Calu3 (cell line): ENCODE data around the gene KRTAP5-3. TPM values are rescaled to one million over a fixed set of nuclear protein-coding genes. Genes with fewer than 3 reads are reported as not detected.
"Not testable (repeated sequence)": the region's sequence is repeated elsewhere in the genome, so short reads cannot be mapped to it uniquely, and the experiment has no call there.

Experiments used
- BruUV-seq: library from RNA; stranded (reverse); fragments of 400-500 nt; replicated peaks from 2 replicates; lab custom pipeline; 2021; lab: Mats Ljungman, UMichigan
- CTCF ChIA-PET: fragments of 300-600 bp; sonication (Branson Sonifier 250); formaldehyde crosslinking; loops from one replicate; lab custom pipeline; 2022; ENCODE audit warnings: antibody characterized with exemption; lab: Charles Lee
- DNase-seq: peaks from one replicate; pipeline ENCODE4 v3.0.0; 2022
- H3K27ac Mint-ChIP-seq: one replicate; pipeline ENCODE4 v1.8.0; 2022; ENCODE audit warnings: mixed read lengths; ENCODE audit not compliant: unreplicated experiment
- H3K27me3 Mint-ChIP-seq: one replicate; pipeline ENCODE4 v1.8.0; 2022; ENCODE audit warnings: mixed read lengths; ENCODE audit not compliant: unreplicated experiment
- H3K36me3 Mint-ChIP-seq: one replicate; pipeline ENCODE4 v1.8.0; 2022; ENCODE audit warnings: mild to moderate bottlenecking, moderate library complexity, mixed read lengths; ENCODE audit not compliant: insufficient read depth, unreplicated experiment
- H3K4me1 Mint-ChIP-seq: one replicate; pipeline ENCODE4 v1.8.0; 2022; ENCODE audit warnings: mild to moderate bottlenecking, low read depth, mixed read lengths; ENCODE audit not compliant: unreplicated experiment
- H3K4me3 Mint-ChIP-seq: one replicate; pipeline ENCODE4 v1.8.0; 2022; ENCODE audit warnings: mild to moderate bottlenecking, low read depth, moderate library complexity, mixed read lengths; ENCODE audit not compliant: unreplicated experiment
- H3K9me3 Mint-ChIP-seq: one replicate; pipeline ENCODE4 v1.8.0; 2022; ENCODE audit warnings: low read depth, mixed read lengths; ENCODE audit not compliant: unreplicated experiment
- CTCF ChIP-seq: fragments of 200-600 bp; IDR thresholded peaks from one replicate; pipeline ENCODE4 v1.8.0; 2022; ENCODE audit warnings: antibody characterized with exemption; ENCODE audit not compliant: unreplicated experiment
- intact Hi-C: fragments of 100-400 bp; cut with micrococcal nuclease; formaldehyde crosslinking; loops from one replicate; pipeline ENCODE4 v1.10.0; 2022; ENCODE audit not compliant: unreplicated experiment
- total RNA-seq: library from RNA; stranded (reverse); gene quantifications from 2 replicates; pipeline ENCODE4 v1.2.3, GENCODE V29; 2022

The KRTAP5-3 gene
- total RNA-seq, 1 experiment from 2014 or later = not detected

GRCh38 chr11:1604711-1605110 lies 3.6 kb downstream of the KRTAP5-3 start:
- no peak for TF ChIP-seq CTCF
- Mint-ChIP-seq H3K36me3 (no peaks in the 10 kb centered on the region), H3K4me1 (no peaks in the 10 kb centered on the region), H3K27me3 (peaks cover 88% of the 10 kb centered on the region), H3K27ac (no peak overlapping the region), H3K9me3 (no peaks in the 10 kb centered on the region), H3K4me3 (no peak overlapping the region)
- DNase-seq = no peak
- no TSS peak for BruUV-seq
- intact Hi-C loops = no loop called here
- CTCF ChIA-PET = interaction anchor here (1.1 kb wide), 1 partner anchor 28 kb away, joined by 3 read pairs; no protein-coding TSS in a partner anchor

- BruUV-seq = no TSS peak
- Mint-ChIP-seq H3K36me3 (no peaks in the 10 kb centered on the region), H3K4me3 (no peak overlapping the region), H3K27me3 (peaks cover 88% of the 10 kb centered on the region), H3K9me3 (no peaks in the 10 kb centered on the region), H3K4me1 (no peaks in the 10 kb centered on the region), H3K27ac (no peak overlapping the region)
- CTCF ChIA-PET = no interaction called here
- TF ChIP-seq CTCF = no peak
- DNase-seq = no peak
- intact Hi-C loops = no loop called here
Observed at GRCh38 chr11:1604181-1604580, 4.1 kb downstream of the KRTAP5-3 start.

GRCh38 chr11:1603629-1604028 lies 4.6 kb downstream of the KRTAP5-3 start:
- peaks cover 88% of the 10 kb centered on the region for H3K27me3 Mint-ChIP-seq
- no peaks in the 10 kb centered on the region for H3K36me3 Mint-ChIP-seq
- H3K4me1 Mint-ChIP-seq = no peaks in the 10 kb centered on the region
- BruUV-seq = no TSS peak
- H3K9me3 Mint-ChIP-seq = no peaks in the 10 kb centered on the region
- no peak overlapping the region for H3K27ac Mint-ChIP-seq
- intact Hi-C loops = no loop called here
- no peak overlapping the region for H3K4me3 Mint-ChIP-seq
- CTCF ChIA-PET = no interaction called here
- no peak for TF ChIP-seq CTCF
- no peak for DNase-seq

GRCh38 chr11:1601663-1602062 lies 6.6 kb downstream of the KRTAP5-3 start:
- BruUV-seq, H3K4me1 Mint-ChIP-seq, H3K9me3 Mint-ChIP-seq, H3K4me3 Mint-ChIP-seq, CTCF ChIA-PET, DNase-seq, H3K36me3 Mint-ChIP-seq, intact Hi-C loops, H3K27ac Mint-ChIP-seq: not testable (repeated sequence)
- H3K27me3 Mint-ChIP-seq = peaks cover 88% of the 10 kb centered on the region

- Mint-ChIP-seq H3K36me3 (no peaks in the 10 kb centered on the region), H3K4me3 (no peak overlapping the region), H3K4me1 (no peaks in the 10 kb centered on the region), H3K27ac (no peak overlapping the region), H3K9me3 (no peaks in the 10 kb centered on the region), H3K27me3 (peaks cover 88% of the 10 kb centered on the region)
- intact Hi-C loops = no loop called here
- CTCF ChIA-PET = no interaction called here
- DNase-seq = no peak
- no TSS peak for BruUV-seq
- TF ChIP-seq CTCF = no peak
Observed at GRCh38 chr11:1600626-1601025, 7.6 kb downstream of the KRTAP5-3 start.
